Measurements from ENCODE around the gene DET1. TPM values are rescaled to one million over a fixed set of nuclear protein-coding genes. Genes with fewer than 3 reads are reported as not detected.
"Not testable (repeated sequence)": the region's sequence is repeated elsewhere in the genome, so short reads cannot be mapped to it uniquely, and the experiment has no call there.

The DET1 gene
- 2.1 and 3.2 TPM in 2 replicates for total RNA-seq (2014; rRNA removed; shearing (Covaris generic))

- peak; percentile 93 for DNase-seq (ENCODE audit: low read depth)
Measured at GRCh38 chr15:88546248-88547129, at the start of gene DET1. TSS of gene DET1 (minus strand) at chr15:88546681. CDS start at chr15:88531705, 14,976 bp downstream.

- DNase-seq (ENCODE audit: low read depth) = no peak
Measured at GRCh38 chr15:88591384-88591783, 44.9 kb upstream of the DET1 start.

DNA sequence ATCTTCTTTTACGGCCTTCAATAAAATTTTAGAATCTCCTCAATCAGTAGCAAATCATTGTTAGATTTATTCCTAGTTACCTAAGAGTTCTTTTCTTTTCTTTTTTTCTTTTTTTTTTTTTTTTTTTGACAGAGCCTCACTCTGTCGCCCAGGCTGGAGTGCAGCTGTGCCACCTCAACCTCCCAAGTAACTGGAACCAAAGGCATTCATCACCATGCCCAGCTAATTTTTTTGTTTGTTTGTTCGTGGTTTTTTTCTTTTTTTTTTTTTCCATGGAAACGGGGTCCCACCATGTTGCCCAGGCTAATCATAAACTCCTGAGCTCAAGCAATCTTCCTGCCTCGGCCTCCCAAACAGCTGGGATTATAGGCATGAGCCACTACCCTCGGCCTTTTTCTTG, 44.3 kb upstream of the DET1 start:
- DNase-seq (ENCODE audit: low read depth) = no peak

- DNase-seq (ENCODE audit: low read depth) = peak; percentile 50
Measured at GRCh38 chr15:88586401-88587162, 40.1 kb upstream of the DET1 start.

DNA sequence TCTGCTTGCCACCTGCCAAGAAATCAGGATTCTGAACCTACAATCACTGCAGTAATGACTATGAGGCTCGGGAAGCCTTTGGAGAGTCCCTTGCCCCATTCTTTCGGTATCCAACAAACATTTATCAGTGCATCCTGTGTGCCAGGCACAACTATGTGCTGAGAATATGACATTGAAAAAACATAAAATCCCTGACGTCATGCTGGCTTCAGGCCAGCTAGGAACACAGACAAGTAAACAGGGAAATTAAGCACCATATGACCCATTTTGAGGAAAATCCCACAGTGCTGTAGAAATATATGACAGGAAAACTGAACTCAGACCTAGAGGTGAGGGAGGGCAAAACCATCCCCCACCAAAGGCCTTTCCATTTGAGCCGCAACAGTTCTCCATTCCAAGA, 34.1 kb upstream of the DET1 start:
- DNase-seq (ENCODE audit: low read depth) = no peak

DNA sequence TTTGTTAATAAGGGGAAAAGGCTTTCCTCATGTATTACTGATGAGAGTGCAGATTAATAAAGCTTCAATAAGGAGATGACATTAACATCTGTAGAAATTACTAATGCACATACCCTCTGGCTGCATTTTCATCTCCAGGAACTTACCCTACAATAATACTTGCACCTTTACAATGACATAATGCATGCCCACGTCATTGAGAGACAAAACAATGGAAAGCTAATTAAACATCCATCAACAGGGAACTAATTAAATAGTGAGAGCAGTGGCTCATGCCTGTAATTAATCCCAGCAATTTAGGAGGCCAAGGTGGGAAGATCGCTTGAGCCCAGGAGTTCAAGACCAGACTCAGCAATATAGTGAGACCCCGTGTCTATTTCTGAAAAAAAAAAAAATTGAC, 32.8 kb upstream of the DET1 start:
- DNase-seq (ENCODE audit: low read depth) = no peak

DNA sequence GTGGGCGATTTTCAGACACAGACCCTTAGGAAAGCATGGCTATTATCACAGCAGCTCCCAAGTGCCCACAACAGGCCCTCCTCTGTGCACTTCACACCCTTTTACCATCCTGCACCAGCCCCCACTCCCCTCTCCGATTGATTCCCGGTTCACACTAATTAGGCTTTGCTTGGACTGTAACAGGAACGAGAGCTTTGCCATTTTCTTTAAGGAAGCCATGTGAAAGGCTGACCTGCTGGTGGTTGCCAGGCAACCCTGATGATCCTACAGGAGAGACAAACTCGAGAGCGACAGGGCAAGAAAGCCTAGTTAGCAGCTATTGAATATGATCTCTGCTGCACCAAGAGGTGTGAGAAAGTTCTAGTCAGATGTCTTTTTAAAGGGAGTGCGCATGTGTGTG, 28.2 kb upstream of the DET1 start:
- no peak for DNase-seq (ENCODE audit: low read depth)

GRCh38 chr15:88574077-88574476, 27.6 kb upstream of the DET1 start:
- no peak for DNase-seq (ENCODE audit: low read depth)

- no peak for DNase-seq (ENCODE audit: low read depth)
Measured at GRCh38 chr15:88571852-88572259, 25.4 kb upstream of the DET1 start.

- DNase-seq (ENCODE audit: low read depth) = no peak
Measured at GRCh38 chr15:88571153-88571851, 24.8 kb upstream of the DET1 start.

GRCh38 chr15:88568589-88568988, 22.1 kb upstream of the DET1 start:
- DNase-seq (ENCODE audit: low read depth) = no peak

GRCh38 chr15:88564741-88565140, 18.3 kb upstream of the DET1 start:
- no peak for DNase-seq (ENCODE audit: low read depth)

DNA sequence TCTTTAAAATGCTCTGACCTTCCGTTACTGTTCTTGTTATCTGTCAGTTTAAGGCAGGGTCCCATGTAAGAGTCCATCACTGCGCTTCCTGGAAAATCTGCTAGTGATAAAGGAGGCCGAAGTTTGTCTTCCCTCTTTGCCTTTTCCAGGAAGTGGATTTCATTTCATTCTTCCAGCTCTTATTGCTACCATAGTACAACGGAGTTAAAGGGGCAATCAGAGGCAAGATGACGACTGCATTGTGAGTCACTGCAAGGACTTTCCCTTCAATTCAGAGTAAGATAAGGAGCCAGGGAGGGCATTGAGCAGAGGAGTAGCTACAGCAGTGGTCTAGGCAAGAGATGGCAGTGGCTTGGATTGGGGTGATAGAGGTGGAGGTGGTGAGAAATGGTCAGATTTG, 17.2 kb upstream of the DET1 start:
- peak; percentile 57 for DNase-seq (ENCODE audit: low read depth)

- DNase-seq (ENCODE audit: low read depth) = not testable (repeated sequence)
Measured at GRCh38 chr15:88559565-88559964, 13.1 kb upstream of the DET1 start.

GRCh38 chr15:88558026-88558425, 11.5 kb upstream of the DET1 start:
- DNase-seq (ENCODE audit: low read depth) = not testable (repeated sequence)

- not testable (repeated sequence) for DNase-seq (ENCODE audit: low read depth)
Measured at GRCh38 chr15:88548009-88548408, 1.5 kb upstream of the DET1 start.

GRCh38 chr15:88545578-88546247, 768 bp downstream of the DET1 start:
- DNase-seq (ENCODE audit: low read depth) = not testable (repeated sequence)

DNA sequence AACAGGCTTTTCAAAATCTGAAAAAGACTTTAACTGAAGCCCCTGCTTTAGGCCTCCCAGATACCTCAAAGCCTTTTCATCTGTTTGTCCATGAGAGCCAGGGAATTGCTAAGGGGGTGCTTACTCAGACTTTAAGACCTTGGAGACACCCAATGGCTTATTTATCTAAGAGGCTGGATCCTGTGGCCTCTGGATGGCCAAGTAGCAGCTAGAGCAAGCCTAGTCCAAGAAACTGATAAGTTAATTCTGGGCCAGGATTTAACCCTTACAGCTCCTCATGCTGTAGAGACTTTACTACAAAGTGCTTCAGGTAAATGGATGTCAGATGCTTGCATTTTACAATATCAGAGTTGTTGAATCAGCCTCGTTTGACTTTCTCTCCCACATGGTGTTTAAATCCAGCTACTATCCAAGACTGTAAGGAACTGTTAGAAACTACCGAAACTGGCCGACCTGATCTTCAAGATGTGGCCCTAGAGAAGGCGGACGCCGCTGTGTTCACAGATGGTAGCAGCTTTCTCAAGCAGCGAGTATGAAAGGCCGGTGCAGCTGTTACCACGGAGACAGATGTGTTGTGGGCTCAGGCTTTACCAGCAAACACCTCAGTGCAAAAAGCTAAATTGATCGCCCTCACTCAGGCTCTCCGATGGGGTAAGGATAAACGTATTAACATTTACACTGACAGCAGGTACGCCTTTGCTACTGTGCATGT, 3.3 kb downstream of the DET1 start:
- DNase-seq (ENCODE audit: low read depth) = no peak

DNA sequence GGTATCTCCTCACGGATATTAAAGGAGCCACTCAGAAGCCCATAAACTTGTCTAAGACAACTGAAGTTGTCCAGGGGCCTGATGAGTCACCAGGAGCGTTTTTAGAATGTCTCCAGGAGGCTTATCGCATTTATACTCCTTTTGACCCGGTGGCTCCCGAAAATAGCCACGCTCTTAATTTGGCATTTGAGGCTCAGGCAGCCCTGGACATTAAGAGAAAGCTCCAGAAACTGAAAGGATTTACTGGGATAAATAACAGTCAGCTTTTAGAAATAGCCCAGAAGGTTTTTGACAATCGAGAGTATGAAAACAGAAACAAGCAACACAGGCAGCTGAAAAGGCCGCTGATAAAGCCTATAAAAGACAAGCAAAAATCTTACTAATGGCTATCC, 4.1 kb downstream of the DET1 start:
- DNase-seq (ENCODE audit: low read depth) = no peak

DNA sequence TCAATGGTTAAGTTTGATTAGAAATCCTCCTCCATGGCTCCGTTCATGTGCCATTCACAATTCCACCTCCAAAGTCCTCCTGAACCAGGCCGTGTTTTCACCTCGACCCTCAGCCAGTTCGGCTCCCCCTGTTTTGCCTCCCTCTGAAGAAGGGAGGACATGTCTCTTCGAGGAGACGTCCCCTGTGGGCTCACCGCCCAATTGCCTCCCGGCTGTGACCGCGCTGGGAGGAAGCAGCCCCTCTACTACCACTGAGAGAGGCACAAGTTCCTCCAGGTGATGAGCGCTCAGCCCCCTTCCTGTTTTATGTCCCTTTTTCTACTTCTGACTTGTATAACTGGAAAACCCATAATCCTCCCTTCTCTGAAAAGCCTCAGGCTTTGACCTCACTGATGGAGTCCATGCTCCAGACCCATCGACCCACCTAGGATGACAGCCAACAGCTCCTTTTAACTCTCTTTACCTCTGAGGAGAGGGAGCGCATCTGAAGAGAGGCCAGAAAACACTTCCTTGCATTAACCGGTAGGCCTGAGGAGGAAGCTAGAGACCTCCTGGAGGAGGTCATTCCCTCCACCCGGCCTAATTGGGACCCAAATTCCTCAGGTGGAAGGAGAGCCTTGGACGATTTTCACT, 4.7 kb downstream of the DET1 start:
- DNase-seq (ENCODE audit: low read depth) = no peak

DNA sequence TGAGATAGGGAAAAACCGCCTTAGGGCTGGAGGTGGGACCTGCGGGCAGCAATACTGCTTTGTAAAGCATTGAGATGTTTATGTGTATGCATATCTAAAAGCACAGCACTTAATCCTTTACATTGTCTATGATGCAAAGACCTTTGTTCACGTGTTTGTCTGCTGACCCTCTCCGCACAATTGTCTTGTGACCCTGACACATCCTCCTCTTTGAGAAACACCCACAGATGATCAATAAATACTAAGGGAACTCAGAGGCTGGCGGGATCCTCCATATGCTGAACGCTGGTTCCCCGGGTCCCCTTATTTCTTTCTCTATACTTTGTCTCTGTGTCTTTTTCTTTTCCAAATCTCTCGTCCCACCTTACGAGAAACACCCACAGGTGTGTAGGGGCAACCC, 5.4 kb downstream of the DET1 start:
- DNase-seq (ENCODE audit: low read depth) = not testable (repeated sequence)
